HEK293 (cell line): Measurements from ENCODE around the gene MAP1B.

Experiments
- CTCF ChIA-PET: fragments of 350-600 bp; formaldehyde crosslinking; extraction: SDS; loops from one replicate; lab custom pipeline; 2021; ENCODE audit warnings: antibody characterized with exemption; lab: Yijun Ruan, JAX
- POLR2A ChIA-PET: fragments of 300-600 bp; formaldehyde crosslinking; extraction: SDS; loops from one replicate; lab custom pipeline; 2020; ENCODE audit warnings: antibody characterized with exemption, inconsistent platforms; lab: Yijun Ruan, JAX
- H3K27ac ChIP-seq: fragments of 200-500 bp; sonication (Bioruptor generic); 2 replicates; pipeline ENCODE4 v1.5.1; 2014; ENCODE audit warnings: low read depth, low read length, control low read depth, inconsistent platforms; ENCODE audit errors: extremely low read depth
- H3K36me3 ChIP-seq, 2 experiments: fragments of 200-500 bp in 1 of 2; sonication (Bioruptor generic) in 1 of 2; 1 replicate in 1 of 2; 2 replicates in 1 of 2; pipeline ENCODE4 v1.5.1; 2014 to 2017; ENCODE audit warnings: inconsistent platforms in 2 of 2, low read length in 2 of 2; ENCODE audit not compliant: control insufficient read depth in 2 of 2, insufficient read depth in 1 of 2
- H3K4me1 ChIP-seq: fragments of 200-500 bp; sonication (Bioruptor generic); 2 replicates; pipeline ENCODE4 v1.5.1; 2014; ENCODE audit warnings: mild to moderate bottlenecking, low read length, inconsistent platforms; ENCODE audit not compliant: control insufficient read depth, insufficient read depth
- H3K4me3 ChIP-seq: 2 replicates; pipeline ENCODE4 v1.5.1; 2011; ENCODE audit warnings: low read depth, mild to moderate bottlenecking, control low read depth, low read length, moderate library complexity
- H3K9me3 ChIP-seq: fragments of 200-500 bp; sonication (Bioruptor generic); 2 replicates; pipeline ENCODE4 v1.5.1; 2014; ENCODE audit warnings: low read depth, low read length, inconsistent platforms; ENCODE audit not compliant: control insufficient read depth, insufficient read depth
- GLI4 ChIP-seq: fragments of 450-650 bp; formaldehyde crosslinking; IDR thresholded peaks from 2 replicates; pipeline ENCODE4 v1.5.1; 2016; ENCODE audit warnings: missing biosample characterization, missing genetic modification characterization
- HOXD13 ChIP-seq: sonication (generic); formaldehyde crosslinking; IDR thresholded peaks from 2 replicates; pipeline ENCODE4 v1.8.0; 2022; ENCODE audit warnings: missing genetic modification reagents, borderline replicate concordance
- INSM2 ChIP-seq: fragments of 450-650 bp; formaldehyde crosslinking; IDR thresholded peaks from 2 replicates; pipeline ENCODE4 v1.5.1; 2016; ENCODE audit warnings: missing biosample characterization, missing genetic modification characterization
- KLF9 ChIP-seq: fragments of 450-650 bp; formaldehyde crosslinking; IDR thresholded peaks from 2 replicates; pipeline ENCODE4 v1.5.1; 2016; ENCODE audit warnings: missing biosample characterization, missing genetic modification characterization, low read depth
- SCRT1 ChIP-seq: fragments of 450-650 bp; formaldehyde crosslinking; IDR thresholded peaks from 2 replicates; pipeline ENCODE4 v1.5.1; 2016; ENCODE audit warnings: missing biosample characterization, missing genetic modification characterization, borderline replicate concordance
- ZFHX2 ChIP-seq: fragments of 450-650 bp; formaldehyde crosslinking; conservative IDR thresholded peaks from 2 replicates; pipeline ENCODE4 v1.5.1; 2016; ENCODE audit warnings: missing biosample characterization, missing genetic modification characterization
- ZFP41 ChIP-seq: fragments of 450-650 bp; formaldehyde crosslinking; IDR thresholded peaks from 2 replicates; pipeline ENCODE4 v1.5.1; 2016; ENCODE audit warnings: missing biosample characterization, missing genetic modification characterization, borderline replicate concordance
- ZIC2 ChIP-seq: fragments of 450-650 bp; formaldehyde crosslinking; IDR thresholded peaks from 2 replicates; pipeline ENCODE4 v1.5.1; 2016; ENCODE audit warnings: missing biosample characterization, missing genetic modification characterization
- ZNF248 ChIP-seq: fragments of 450-650 bp; formaldehyde crosslinking; IDR thresholded peaks from 2 replicates; pipeline ENCODE4 v1.5.1; 2017; ENCODE audit warnings: missing biosample characterization, missing genetic modification characterization
- ZNF423 ChIP-seq: fragments of 450-650 bp; formaldehyde crosslinking; IDR thresholded peaks from 2 replicates; pipeline ENCODE4 v1.5.1; 2016; ENCODE audit warnings: missing biosample characterization, missing genetic modification characterization
- ZNF488 ChIP-seq: fragments of 450-650 bp; formaldehyde crosslinking; IDR thresholded peaks from 2 replicates; pipeline ENCODE4 v1.5.1; 2016; ENCODE audit warnings: missing biosample characterization, missing genetic modification characterization
- ZNF514 ChIP-seq: fragments of 450-650 bp; formaldehyde crosslinking; IDR thresholded peaks from 2 replicates; pipeline ENCODE4 v1.5.1; 2016; ENCODE audit warnings: missing biosample characterization, missing genetic modification characterization
- ZNF518A ChIP-seq: fragments of 450-650 bp; formaldehyde crosslinking; conservative IDR thresholded peaks from 2 replicates; pipeline ENCODE4 v1.5.1; 2016; ENCODE audit warnings: low read depth, missing biosample characterization, missing genetic modification characterization
- ZNF624 ChIP-seq: fragments of 450-650 bp; formaldehyde crosslinking; IDR thresholded peaks from 2 replicates; pipeline ENCODE4 v1.5.1; 2017; ENCODE audit warnings: missing biosample characterization, missing genetic modification characterization
- ZNF639 ChIP-seq: fragments of 450-650 bp; formaldehyde crosslinking; IDR thresholded peaks from 2 replicates; pipeline ENCODE4 v1.5.1; 2016; ENCODE audit warnings: missing biosample characterization, missing genetic modification characterization
- ZNF785 ChIP-seq: fragments of 450-650 bp; formaldehyde crosslinking; IDR thresholded peaks from 2 replicates; pipeline ENCODE4 v1.5.1; 2016; ENCODE audit warnings: missing biosample characterization, missing genetic modification characterization
- TF ChIP-seq, protein P1 (sequence below): IDR thresholded peaks from 2 replicates; pipeline ENCODE4 v1.6.1; 2011; ENCODE audit warnings: mild to moderate bottlenecking, low read depth, low read length, borderline replicate concordance
- TF ChIP-seq, protein P2 (sequence below): fragments of 450-650 bp; formaldehyde crosslinking; IDR thresholded peaks from 2 replicates; pipeline ENCODE4; 2016; ENCODE audit warnings: missing biosample characterization, missing genetic modification characterization
- TF ChIP-seq, protein P3 (sequence below): fragments of 450-650 bp; formaldehyde crosslinking; IDR thresholded peaks from 2 replicates; pipeline ENCODE4 v1.5.1; 2016; ENCODE audit warnings: missing biosample characterization, missing genetic modification characterization

The MAP1B gene

DNA sequence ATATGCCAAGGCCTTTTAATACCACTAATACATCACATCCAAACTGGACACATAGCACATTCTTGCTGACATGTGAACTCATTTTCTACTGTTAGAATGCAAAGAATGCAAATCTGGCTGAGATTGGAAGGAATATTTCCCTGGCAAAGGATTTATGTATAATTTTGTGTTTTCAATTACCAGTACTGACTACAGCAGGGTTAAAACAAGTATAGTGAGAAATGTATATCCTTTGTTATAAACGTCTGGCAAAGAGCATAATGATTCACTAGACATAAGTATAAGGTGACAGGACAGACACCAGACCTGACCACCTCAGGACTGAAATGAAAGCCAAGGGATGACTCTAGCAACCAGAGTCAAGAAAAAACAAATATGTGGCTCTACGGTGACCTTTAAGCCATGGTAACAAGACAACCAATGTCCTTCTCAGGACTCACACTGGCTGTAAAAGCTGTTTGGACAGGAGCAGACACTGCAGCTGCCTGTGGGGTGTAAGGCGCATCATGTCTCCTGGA lies 117.7 kb downstream of the MAP1B start (continued):
- TF ChIP-seq ZNF518A (tag by site-specific recombination): no peak
- TF ChIP-seq, protein P1, sequence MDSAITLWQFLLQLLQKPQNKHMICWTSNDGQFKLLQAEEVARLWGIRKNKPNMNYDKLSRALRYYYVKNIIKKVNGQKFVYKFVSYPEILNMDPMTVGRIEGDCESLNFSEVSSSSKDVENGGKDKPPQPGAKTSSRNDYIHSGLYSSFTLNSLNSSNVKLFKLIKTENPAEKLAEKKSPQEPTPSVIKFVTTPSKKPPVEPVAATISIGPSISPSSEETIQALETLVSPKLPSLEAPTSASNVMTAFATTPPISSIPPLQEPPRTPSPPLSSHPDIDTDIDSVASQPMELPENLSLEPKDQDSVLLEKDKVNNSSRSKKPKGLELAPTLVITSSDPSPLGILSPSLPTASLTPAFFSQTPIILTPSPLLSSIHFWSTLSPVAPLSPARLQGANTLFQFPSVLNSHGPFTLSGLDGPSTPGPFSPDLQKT: no peak
- no peak for TF ChIP-seq ZNF624
- TF ChIP-seq SCRT1 (tag by site-specific recombination): no peak
- no peak for TF ChIP-seq ZFP41
- no peak for TF ChIP-seq ZNF248
- no peak for TF ChIP-seq ZNF639 (tag by site-specific recombination)
- TF ChIP-seq, all 188 proteins: peak for 0

GRCh38 chr5:72225741-72226140 lies 118.5 kb downstream of the MAP1B start:
- H3K9me3 ChIP-seq: no peaks in the 10 kb centered on the region
- ChIA-PET POLR2A (no interaction called here), CTCF (interaction anchor here (0.6 kb wide), 1 partner anchor 47 kb away, joined by 3 read pairs; no protein-coding TSS in a partner anchor)
- H3K36me3 ChIP-seq: peaks cover 5 to 82% of the 10 kb centered on the region in 2 experiments; a peak in 2 of 3 replicates
- TF ChIP-seq, protein P2, sequence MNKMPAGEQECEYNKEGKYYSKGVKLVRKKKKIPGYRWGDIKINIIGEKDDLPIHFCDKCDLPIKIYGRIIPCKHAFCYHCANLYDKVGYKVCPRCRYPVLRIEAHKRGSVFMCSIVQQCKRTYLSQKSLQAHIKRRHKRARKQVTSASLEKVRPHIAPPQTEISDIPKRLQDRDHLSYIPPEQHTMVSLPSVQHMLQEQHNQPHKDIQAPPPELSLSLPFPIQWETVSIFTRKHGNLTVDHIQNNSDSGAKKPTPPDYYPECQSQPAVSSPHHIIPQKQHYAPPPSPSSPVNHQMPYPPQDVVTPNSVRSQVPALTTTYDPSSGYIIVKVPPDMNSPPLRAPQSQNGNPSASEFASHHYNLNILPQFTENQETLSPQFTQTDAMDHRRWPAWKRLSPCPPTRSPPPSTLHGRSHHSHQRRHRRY (tag by site-specific recombination): no peak
- TF ChIP-seq, protein P3, sequence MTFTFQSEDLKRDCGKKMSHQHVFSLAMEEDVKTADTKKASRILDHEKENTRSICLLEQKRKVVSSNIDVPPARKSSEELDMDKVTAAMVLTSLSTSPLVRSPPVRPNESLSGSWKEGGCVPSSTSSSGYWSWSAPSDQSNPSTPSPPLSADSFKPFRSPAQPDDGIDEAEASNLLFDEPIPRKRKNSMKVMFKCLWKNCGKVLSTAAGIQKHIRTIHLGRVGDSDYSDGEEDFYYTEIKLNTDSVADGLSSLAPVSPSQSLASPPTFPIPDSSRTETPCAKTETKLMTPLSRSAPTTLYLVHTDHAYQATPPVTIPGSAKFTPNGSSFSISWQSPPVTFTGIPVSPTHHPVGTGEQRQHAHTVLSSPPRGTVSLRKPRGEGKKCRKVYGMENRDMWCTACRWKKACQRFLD (tag by site-specific recombination): no peak
- TF ChIP-seq ZNF423 (tag by site-specific recombination): no peak
- no peak for TF ChIP-seq ZFHX2 (tag by site-specific recombination)
- TF ChIP-seq HOXD13 (CRISPR knock-in tag): no peak
- no peak for TF ChIP-seq ZNF785 (tag by site-specific recombination)
- no peak for TF ChIP-seq INSM2 (tag by site-specific recombination)
- TF ChIP-seq ZIC2 (tag by site-specific recombination): no peak
- no peak for TF ChIP-seq GLI4 (tag by site-specific recombination)
- no peak for TF ChIP-seq ZNF488
- no peak for TF ChIP-seq ZNF514 (tag by site-specific recombination)
- no peak for TF ChIP-seq KLF9 (tag by site-specific recombination)
- no peak overlapping the region for H3K4me3 ChIP-seq
- H3K27ac ChIP-seq: no peak overlapping the region
- H3K4me1 ChIP-seq: no peaks in the 10 kb centered on the region
